SK-N-SH (cell line): Measurements from ENCODE around the gene CEP63. TPM values are rescaled to one million over a fixed set of nuclear protein-coding genes. Genes with fewer than 3 reads are reported as not detected.

Experiments
- CTCF ChIA-PET: fragments of 300-600, 350-600 bp; formaldehyde crosslinking; extraction: SDS; loops from one replicate; lab custom pipeline; 2021; lab: Yijun Ruan, JAX
- POLR2A ChIA-PET: fragments of 350-600 bp; sonication (Branson Sonifier 250); formaldehyde crosslinking; extraction: SDS; loops from one replicate; lab custom pipeline; 2020; ENCODE audit warnings: antibody characterized with exemption, inconsistent platforms; lab: Yijun Ruan, JAX
- DNase-seq: peaks from one replicate; pipeline ENCODE4 v3.0.0; 2012
- H2AFZ ChIP-seq: fragments of 200-600 bp; sonication (generic); 2 replicates; pipeline ENCODE4 v1.8.1; 2016; ENCODE audit warnings: antibody characterized with exemption, mild to moderate bottlenecking, low read depth
- H3F3A ChIP-seq: fragments of 200-600 bp; sonication (generic); replicated peaks from 2 replicates; pipeline ENCODE3; 2016; ENCODE audit warnings: antibody characterized with exemption, mild to moderate bottlenecking; ENCODE audit not compliant: insufficient read depth
- H3K27ac ChIP-seq, 2 experiments: fragments of 200-500 bp in 1 of 2; fragments of 200-600 bp in 1 of 2; sonication (Bioruptor generic) in 1 of 2; sonication (generic), shearing (Covaris generic) in 1 of 2; 2 replicates each; pipeline versions ENCODE4 v1.5.1 to v1.6.1; 2014 to 2016; ENCODE audit warnings: low read depth in 2 of 2, inconsistent platforms in 1 of 2, low read length in 1 of 2, mild to moderate bottlenecking in 1 of 2, mixed read lengths in 1 of 2
- H3K27me3 ChIP-seq: fragments of 200-600 bp; sonication (generic), shearing (Covaris generic); 2 replicates; pipeline ENCODE4 v1.6.1; 2016; ENCODE audit warnings: mixed run types; ENCODE audit not compliant: insufficient read depth
- H3K36me3 ChIP-seq, 2 experiments: fragments of 200-500 bp in 1 of 2; fragments of 200-600 bp in 1 of 2; sonication (Bioruptor generic) in 1 of 2; sonication (generic) in 1 of 2; replicated peaks in 1 of 2; 2 replicates each; pipeline versions ENCODE3 to v1.5.1; 2014 to 2016; ENCODE audit warnings: low read length in 1 of 2, mild to moderate bottlenecking in 1 of 2; ENCODE audit not compliant: insufficient read depth in 2 of 2, control insufficient read depth in 1 of 2
- H3K4me1 ChIP-seq, 2 experiments: fragments of 200-500 bp in 1 of 2; fragments of 200-600 bp in 1 of 2; sonication (Bioruptor generic) in 1 of 2; sonication (generic), shearing (Covaris generic) in 1 of 2; 2 replicates each; pipeline versions ENCODE4 v1.5.1 to v1.6.1; 2014 to 2016; ENCODE audit warnings: low read depth in 1 of 2, low read length in 1 of 2, mixed run types in 1 of 2; ENCODE audit not compliant: insufficient read depth in 2 of 2, control insufficient read depth in 1 of 2
- H3K4me2 ChIP-seq: fragments of 200-600 bp; sonication (generic), shearing (Covaris generic); 2 replicates; pipeline ENCODE4 v1.6.1; 2017; ENCODE audit warnings: mixed run types
- H3K4me3 ChIP-seq, 2 experiments: fragments of 200-500 bp in 1 of 2; fragments of 200-600 bp in 1 of 2; sonication (Bioruptor generic) in 1 of 2; sonication (generic), shearing (Covaris generic) in 1 of 2; 2 replicates each; pipeline versions ENCODE4 v1.5.1 to v1.8.1; 2014 to 2016; ENCODE audit warnings: low read depth in 2 of 2, inconsistent platforms in 1 of 2, low read length in 1 of 2, mild to moderate bottlenecking in 1 of 2, mixed read lengths in 1 of 2, moderate library complexity in 1 of 2
- H3K79me2 ChIP-seq: fragments of 200-600 bp; sonication (generic); 2 replicates; pipeline ENCODE4 v1.8.1; 2017; ENCODE audit warnings: mild to moderate bottlenecking; ENCODE audit not compliant: insufficient read depth
- H3K9ac ChIP-seq: fragments of 200-600 bp; sonication (generic); 2 replicates; pipeline ENCODE4 v1.6.1; 2017; ENCODE audit warnings: mixed run types
- H3K9me2 ChIP-seq: fragments of 200-600 bp; sonication (generic); 2 replicates; pipeline ENCODE4 v1.6.1; 2017; ENCODE audit warnings: mixed run types
- H3K9me3 ChIP-seq: fragments of 200-600 bp; sonication (generic); 2 replicates; pipeline ENCODE4 v1.6.1; 2017; ENCODE audit warnings: mixed run types, mild to moderate bottlenecking, moderate library complexity
- H4K20me1 ChIP-seq: fragments of 200-600 bp; sonication (generic); 2 replicates; pipeline ENCODE4 v1.6.1; 2017; ENCODE audit warnings: mild to moderate bottlenecking, mixed run types; ENCODE audit not compliant: insufficient read depth
- CTCF ChIP-seq: fragments of 200-600 bp; sonication (generic); IDR thresholded peaks from 2 replicates; pipeline ENCODE4 v1.6.1; 2017; ENCODE audit warnings: antibody characterized with exemption, mild to moderate bottlenecking, moderate library complexity
- EZH2phosphoT487 ChIP-seq: fragments of 200-600 bp; sonication (generic); IDR thresholded peaks from 2 replicates; pipeline ENCODE4 v1.6.1; 2017; ENCODE audit warnings: low read depth, mixed run types, mild to moderate bottlenecking, antibody characterized with exemption, moderate library complexity, borderline replicate concordance
- FOSL2 ChIP-seq: IDR thresholded peaks from 2 replicates; pipeline ENCODE4 v1.4.0; 2012; ENCODE audit warnings: low read depth, mild to moderate bottlenecking, moderate library complexity, borderline replicate concordance
- FOXJ3 ChIP-seq: sonication (generic); formaldehyde crosslinking; IDR thresholded peaks from 2 replicates; pipeline ENCODE4 v1.5.1; 2020; ENCODE audit warnings: mild to moderate bottlenecking, missing genetic modification reagents
- FOXM1 ChIP-seq: IDR thresholded peaks from 2 replicates; pipeline ENCODE4 v1.4.0; 2012; ENCODE audit warnings: low read depth, mild to moderate bottlenecking
- GABPA ChIP-seq: IDR thresholded peaks from 2 replicates; pipeline ENCODE4 v1.4.0; 2012; ENCODE audit warnings: low read depth, mild to moderate bottlenecking
- GATA2 ChIP-seq: sonication (generic); formaldehyde crosslinking; IDR thresholded peaks from 2 replicates; pipeline ENCODE4 v1.5.0; 2020; ENCODE audit warnings: mild to moderate bottlenecking, missing genetic modification reagents
- IRF3 ChIP-seq: fragments of 150-350 bp; IDR thresholded peaks from 2 replicates; pipeline ENCODE4 v1.6.1; 2016; ENCODE audit warnings: mild to moderate bottlenecking, low read depth, low read length
- MXI1 ChIP-seq: IDR thresholded peaks from 2 replicates; pipeline ENCODE4 v1.6.1; 2012; ENCODE audit warnings: mild to moderate bottlenecking, low read depth, low read length, improper control_type of control experiment
- PBX3 ChIP-seq: IDR thresholded peaks from 2 replicates; pipeline ENCODE4; 2012
- REST ChIP-seq: IDR thresholded peaks from 2 replicates; pipeline ENCODE4 v1.6.1; 2012; ENCODE audit warnings: mild to moderate bottlenecking, low read depth, low read length, moderate library complexity
- RFX5 ChIP-seq: IDR thresholded peaks from 2 replicates; pipeline ENCODE4 v1.6.1; 2012; ENCODE audit warnings: mild to moderate bottlenecking, improper control_type of control experiment, low read length
- SIN3A ChIP-seq: IDR thresholded peaks from 2 replicates; pipeline ENCODE4 v1.6.1; 2012; ENCODE audit warnings: low read depth, mild to moderate bottlenecking, low read length, moderate library complexity, borderline replicate concordance
- SMC3 ChIP-seq: IDR thresholded peaks from 2 replicates; pipeline ENCODE4 v1.6.1; 2012; ENCODE audit warnings: low read depth, low read length, improper control_type of control experiment
- TAF1 ChIP-seq: IDR thresholded peaks from 2 replicates; pipeline ENCODE4 v1.6.1; 2012; ENCODE audit warnings: low read depth, mild to moderate bottlenecking, low read length, moderate library complexity, borderline replicate concordance
- TCF12 ChIP-seq: IDR thresholded peaks from 2 replicates; pipeline ENCODE4 v1.4.0; 2012
- USF1 ChIP-seq: IDR thresholded peaks from 2 replicates; pipeline ENCODE4 v1.4.0; 2012; ENCODE audit warnings: low read depth, borderline replicate concordance
- YY1 ChIP-seq: IDR thresholded peaks from 2 replicates; pipeline ENCODE4 v1.4.0; 2012; ENCODE audit warnings: low read depth, mild to moderate bottlenecking
- WGBS: methylation state at CpG from one replicate; pipeline ENCODE4 v1.1.6; 2017; ENCODE audit warnings: low lambda C conversion rate; 5-methylcytosine and 5-hydroxymethylcytosine counted together
- polyA plus RNA-seq, 3 experiments: library from polyadenylated mRNA; depleted of rRNA; stranded (reverse); fragments of >200 nt; gene quantifications; 2 replicates each; pipeline ENCODE4 v1.2.3, GENCODE V29; 2012

Gene CEP63
- polyA plus RNA-seq, 1 of the 3 experiments (the other 2 are of a cell fraction): 6.3 TPM

GRCh38 chr3:134487406-134487805, 1.5 kb downstream of the CEP63 start (continued):
- no peak for TF ChIP-seq GATA2 (CRISPR knock-in tag)
- TF ChIP-seq SMC3: no peak
- no peak for TF ChIP-seq GABPA
- no peak for TF ChIP-seq SIN3A
- TF ChIP-seq PBX3: no peak

DNA sequence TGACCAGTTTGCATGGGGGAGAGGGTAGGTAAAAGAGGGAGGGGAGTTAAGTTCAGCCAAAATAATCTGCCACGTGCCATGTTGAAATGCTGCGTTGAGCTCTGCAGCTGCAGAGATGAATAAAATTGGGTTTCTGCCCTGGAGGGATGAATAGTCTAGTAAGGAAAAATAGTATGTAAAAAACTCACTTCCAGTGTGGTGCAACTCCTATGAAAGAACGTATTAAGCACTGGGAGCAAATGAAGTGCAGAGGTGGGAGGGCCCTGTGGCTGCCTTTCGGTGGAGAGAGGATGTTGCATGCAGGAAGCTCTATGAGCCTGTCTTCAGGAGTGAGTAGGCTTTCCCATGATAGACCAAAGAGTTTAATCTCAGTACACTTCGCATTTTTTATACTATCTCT, 8.6 kb downstream of the CEP63 start:
- Histone ChIP-seq H2AFZ (no peak overlapping the region), H3K27me3 (no peaks in the 10 kb centered on the region), H3K9me2 (no peaks in the 10 kb centered on the region), H3K36me3 (peaks cover 0 to 28% of the 10 kb centered on the region in 2 experiments), H3K4me3 (no peak overlapping the region), H3K27ac (no peak overlapping the region), H3F3A (peaks cover 15% of the 10 kb centered on the region), H3K9me3 (no peaks in the 10 kb centered on the region), H4K20me1 (no peaks in the 10 kb centered on the region), H3K9ac (no peak overlapping the region), H3K79me2 (peaks cover 94% of the 10 kb centered on the region), H3K4me1 (peaks cover 0 to 4% of the 10 kb centered on the region in 2 experiments; a peak in 2 of 4 replicates), H3K4me2 (no peak overlapping the region)
- TF ChIP-seq TCF12 (no peak), RFX5 (no peak), EZH2phosphoT487 (no peak), TAF1 (no peak), SMC3 (no peak), FOXM1 (no peak), USF1 (no peak), FOXJ3 (CRISPR knock-in tag) (no peak), FOSL2 (no peak), MXI1 (no peak), REST (no peak), YY1 (no peak), CTCF (no peak), IRF3 (no peak)
- no peak for DNase-seq
- POLR2A ChIA-PET: no interaction called here
- WGBS: 92% methylated on average over 5 of the region's 5 CpGs
- CTCF ChIA-PET: interaction anchor here (0.7 to 1.4 kb wide), 3 partner anchors 69 to 192 kb away, joined by 3 to 7 read pairs (median 4); no protein-coding TSS in a partner anchor
